HepG2 (cell line): ENCODE measurements around the gene PRKAR1B. TPM values are rescaled to one million over a fixed set of nuclear protein-coding genes. Genes with fewer than 3 reads are reported as not detected.

ENCODE experiments used
- CCAR2 ChIP-seq: fragments of 200-400 bp; formaldehyde crosslinking; optimal IDR thresholded peaks from 2 replicates; pipeline ENCODE3; 2018; ENCODE audit warnings: low read depth, mild to moderate bottlenecking, low read length, moderate library complexity
- HDAC1 ChIP-seq: sonication (generic); formaldehyde crosslinking; IDR thresholded peaks from 2 replicates; pipeline ENCODE4 v1.5.1; 2020; ENCODE audit warnings: mild to moderate bottlenecking, missing genetic modification reagents
- HNRNPK ChIP-seq: fragments of 200-400 bp; formaldehyde crosslinking; IDR thresholded peaks from 2 replicates; pipeline ENCODE4 v1.6.1; 2018; ENCODE audit warnings: low read length, low read depth, moderate library complexity, mild to moderate bottlenecking; ENCODE audit not compliant: poor library complexity, severe bottlenecking
- MNT ChIP-seq: fragments of 450-650 bp; IDR thresholded peaks from 2 replicates; pipeline ENCODE4 v1.6.1; 2016
- NFKBIZ ChIP-seq: IDR thresholded peaks from 2 replicates; pipeline ENCODE4 v1.6.1; 2018; ENCODE audit warnings: missing genetic modification reagents, missing compliant biosample characterization
- TFDP1 ChIP-seq: IDR thresholded peaks from 2 replicates; pipeline ENCODE4 v1.6.1; 2016; ENCODE audit warnings: missing compliant biosample characterization, missing genetic modification reagents, borderline replicate concordance
- ZBED4 ChIP-seq: sonication (generic); formaldehyde crosslinking; IDR thresholded peaks from 2 replicates; pipeline ENCODE4 v1.4.0; 2020; ENCODE audit warnings: missing genetic modification reagents, borderline replicate concordance
- ZFP36 ChIP-seq: fragments of 150-350 bp; IDR thresholded peaks from 2 replicates; pipeline ENCODE4 v1.6.1; 2018; ENCODE audit warnings: borderline replicate concordance, low read length, low read depth; ENCODE audit not compliant: partially characterized antibody
- ZNF737 ChIP-seq: sonication (generic); formaldehyde crosslinking; IDR thresholded peaks from 2 replicates; pipeline ENCODE4 v1.5.0; 2020; ENCODE audit warnings: missing genetic modification reagents, mild to moderate bottlenecking, borderline replicate concordance
- polyA plus RNA-seq, 8 experiments: library from polyadenylated mRNA; depleted of rRNA in 3 of 8; stranded (reverse) in 7 of 8; unstranded in 1 of 8; fragments of >200 nt; fragmentation: Illumina TruSeq in 4 of 8; extraction: Trizol in 4 of 8; gene quantifications; 2 replicates each; pipeline versions ENCODE4 v1.2.1 to v1.2.3, GENCODE V29; 2011 to 2016; ENCODE audit warnings: low read depth in 4 of 8, missing spikeins in 1 of 8, mixed read lengths in 1 of 8; ENCODE audit not compliant: insufficient read depth in 1 of 8
- total RNA-seq, 5 experiments: library from RNA; depleted of rRNA; stranded (reverse); fragments of >200 nt; fragmentation: Illumina TruSeq; extraction: Trizol; gene quantifications; 2 replicates each; pipeline ENCODE4 v1.2.3, GENCODE V29; 2016; ENCODE audit warnings: low read depth in 1 of 5
- TF ChIP-seq, protein P1 (sequence below): sonication (generic); formaldehyde crosslinking; conservative IDR thresholded peaks from 2 replicates; pipeline ENCODE4 v1.4.0; 2020; ENCODE audit warnings: mild to moderate bottlenecking, missing genetic modification reagents, moderate library complexity
- TF ChIP-seq, protein P2 (sequence below), 2 experiments: sonication (generic) in 1 of 2; formaldehyde crosslinking in 1 of 2; IDR thresholded peaks; 2 replicates each; pipeline versions ENCODE4 v1.4.0 to v1.6.1; 2018 to 2020; ENCODE audit warnings: missing genetic modification reagents in 2 of 2, borderline replicate concordance in 1 of 2, low read depth in 1 of 2, mild to moderate bottlenecking in 1 of 2, missing biosample characterization in 1 of 2

The PRKAR1B gene
- total and polyA plus RNA-seq, 2 of the 13 experiments (the other 11 are each of a cell fraction or from before 2014, with no cell fraction given): 7.9 to 28.2 TPM

DNA sequence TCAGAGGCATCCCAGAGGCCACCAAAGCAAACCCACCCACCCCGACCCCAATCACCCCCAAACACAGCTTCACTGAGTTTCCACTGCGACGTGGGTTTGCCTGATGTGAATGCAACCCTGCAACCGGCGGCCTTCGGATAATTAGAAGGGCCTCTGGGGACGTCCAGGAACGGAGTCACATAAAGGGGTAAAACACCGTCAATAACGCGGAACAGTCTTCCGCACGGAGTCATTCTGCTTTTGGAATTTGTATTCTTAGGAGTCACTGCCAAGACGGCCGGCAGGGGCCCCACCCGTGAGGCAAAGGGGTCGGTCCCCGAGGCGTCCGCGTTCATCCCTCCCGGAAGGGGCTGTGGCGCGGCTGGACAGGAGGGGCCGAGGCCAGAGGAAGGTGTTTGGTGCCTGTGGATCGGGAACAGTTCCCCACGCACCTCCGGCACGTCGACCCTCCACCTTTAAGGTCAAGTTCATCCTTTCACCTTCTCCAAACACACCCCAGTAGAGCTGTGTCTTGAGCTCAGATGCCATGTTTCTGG, 170.7 kb downstream of the PRKAR1B start (continued):
- TF ChIP-seq ZBED4: no peak
- no peak for TF ChIP-seq HDAC1 (CRISPR knock-in tag)
- no peak for TF ChIP-seq ZNF737
- TF ChIP-seq CCAR2: no peak
- TF ChIP-seq TFDP1 (CRISPR knock-in tag): no peak
- TF ChIP-seq NFKBIZ (CRISPR knock-in tag): no peak
- TF ChIP-seq, protein P1, sequence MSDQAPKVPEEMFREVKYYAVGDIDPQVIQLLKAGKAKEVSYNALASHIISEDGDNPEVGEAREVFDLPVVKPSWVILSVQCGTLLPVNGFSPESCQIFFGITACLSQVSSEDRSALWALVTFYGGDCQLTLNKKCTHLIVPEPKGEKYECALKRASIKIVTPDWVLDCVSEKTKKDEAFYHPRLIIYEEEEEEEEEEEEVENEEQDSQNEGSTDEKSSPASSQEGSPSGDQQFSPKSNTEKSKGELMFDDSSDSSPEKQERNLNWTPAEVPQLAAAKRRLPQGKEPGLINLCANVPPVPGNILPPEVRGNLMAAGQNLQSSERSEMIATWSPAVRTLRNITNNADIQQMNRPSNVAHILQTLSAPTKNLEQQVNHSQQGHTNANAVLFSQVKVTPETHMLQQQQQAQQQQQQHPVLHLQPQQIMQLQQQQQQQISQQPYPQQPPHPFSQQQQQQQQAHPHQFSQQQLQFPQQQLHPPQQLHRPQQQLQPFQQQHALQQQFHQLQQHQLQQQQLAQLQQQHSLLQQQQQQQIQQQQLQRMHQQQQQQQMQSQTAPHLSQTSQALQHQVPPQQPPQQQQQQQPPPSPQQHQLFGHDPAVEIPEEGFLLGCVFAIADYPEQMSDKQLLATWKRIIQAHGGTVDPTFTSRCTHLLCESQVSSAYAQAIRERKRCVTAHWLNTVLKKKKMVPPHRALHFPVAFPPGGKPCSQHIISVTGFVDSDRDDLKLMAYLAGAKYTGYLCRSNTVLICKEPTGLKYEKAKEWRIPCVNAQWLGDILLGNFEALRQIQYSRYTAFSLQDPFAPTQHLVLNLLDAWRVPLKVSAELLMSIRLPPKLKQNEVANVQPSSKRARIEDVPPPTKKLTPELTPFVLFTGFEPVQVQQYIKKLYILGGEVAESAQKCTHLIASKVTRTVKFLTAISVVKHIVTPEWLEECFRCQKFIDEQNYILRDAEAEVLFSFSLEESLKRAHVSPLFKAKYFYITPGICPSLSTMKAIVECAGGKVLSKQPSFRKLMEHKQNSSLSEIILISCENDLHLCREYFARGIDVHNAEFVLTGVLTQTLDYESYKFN (CRISPR knock-in tag): no peak
- no peak for TF ChIP-seq ZFP36
- no peak for TF ChIP-seq MNT
- TF ChIP-seq, protein P2, sequence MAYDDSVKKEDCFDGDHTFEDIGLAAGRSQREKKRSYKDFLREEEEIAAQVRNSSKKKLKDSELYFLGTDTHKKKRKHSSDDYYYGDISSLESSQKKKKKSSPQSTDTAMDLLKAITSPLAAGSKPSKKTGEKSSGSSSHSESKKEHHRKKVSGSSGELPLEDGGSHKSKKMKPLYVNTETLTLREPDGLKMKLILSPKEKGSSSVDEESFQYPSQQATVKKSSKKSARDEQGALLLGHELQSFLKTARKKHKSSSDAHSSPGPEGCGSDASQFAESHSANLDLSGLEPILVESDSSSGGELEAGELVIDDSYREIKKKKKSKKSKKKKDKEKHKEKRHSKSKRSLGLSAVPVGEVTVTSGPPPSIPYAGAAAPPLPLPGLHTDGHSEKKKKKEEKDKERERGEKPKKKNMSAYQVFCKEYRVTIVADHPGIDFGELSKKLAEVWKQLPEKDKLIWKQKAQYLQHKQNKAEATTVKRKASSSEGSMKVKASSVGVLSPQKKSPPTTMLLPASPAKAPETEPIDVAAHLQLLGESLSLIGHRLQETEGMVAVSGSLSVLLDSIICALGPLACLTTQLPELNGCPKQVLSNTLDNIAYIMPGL (CRISPR knock-in tag; IDR thresholded peaks at IDR 0.05; ENCODE audit: borderline replicate concordance in 1 of 2, low read depth in 1 of 2): no peak
- TF ChIP-seq HNRNPK: no peak
